NT2/D1 (cell line): ENCODE data around the gene PPIF.

Experiments used
- DNase-seq: peaks from one replicate; pipeline ENCODE4 v3.0.0-alpha.2; 2011; ENCODE audit warnings: low read depth, low spot score
- H3K27me3 ChIP-seq: 2 replicates; pipeline ENCODE4 v1.6.0; 2011; ENCODE audit warnings: mild to moderate bottlenecking; ENCODE audit not compliant: insufficient read length, insufficient read depth
- H3K36me3 ChIP-seq: 2 replicates; pipeline ENCODE4 v1.6.1; 2011; ENCODE audit warnings: mild to moderate bottlenecking, low read length, mixed read lengths; ENCODE audit not compliant: insufficient read depth, insufficient read length
- H3K4me1 ChIP-seq: 2 replicates; pipeline ENCODE4 v1.5.1; 2011; ENCODE audit not compliant: insufficient read depth, insufficient read length
- H3K4me3 ChIP-seq: 2 replicates; pipeline ENCODE4 v1.5.1; 2011; ENCODE audit warnings: low read depth; ENCODE audit not compliant: insufficient read length
- H3K9ac ChIP-seq: 2 replicates; pipeline ENCODE4 v1.6.0; 2011; ENCODE audit warnings: low read depth; ENCODE audit not compliant: insufficient read length
- H3K9me3 ChIP-seq: 2 replicates; pipeline ENCODE4 v1.5.1; 2011; ENCODE audit warnings: mild to moderate bottlenecking, low read length; ENCODE audit not compliant: insufficient read depth
- SUZ12 ChIP-seq: IDR thresholded peaks from 2 replicates; pipeline ENCODE4 v1.6.1; 2011; ENCODE audit not compliant: insufficient read length, insufficient read depth; ENCODE audit errors: extremely low read depth
- YY1 ChIP-seq: IDR thresholded peaks from 2 replicates; pipeline ENCODE4 v1.6.1; 2011; ENCODE audit not compliant: insufficient read length, insufficient read depth
- ZNF274 ChIP-seq: IDR thresholded peaks from 2 replicates; pipeline ENCODE4 v1.6.1; 2011; ENCODE audit warnings: mild to moderate bottlenecking, low read depth, low read length

Gene PPIF

GRCh38 chr10:79377557-79378382 lies 30.5 kb downstream of the PPIF start:
- Histone ChIP-seq H3K9ac (no peak overlapping the region), H3K4me3 (no peak overlapping the region), H3K4me1 (peaks cover 5% of the 10 kb centered on the region), H3K27me3 (no peaks in the 10 kb centered on the region), H3K9me3 (no peaks in the 10 kb centered on the region), H3K36me3 (no peaks in the 10 kb centered on the region)
- no peak for TF ChIP-seq ZNF274
- TF ChIP-seq SUZ12 = no peak
- no peak for TF ChIP-seq YY1
- no peak for DNase-seq

- no peaks in the 10 kb centered on the region for H3K36me3 ChIP-seq
These were observed 31.0 kb downstream of the PPIF start for GRCh38 chr10:79378383-79378646.

GRCh38 chr10:79378647-79379511 lies 31.6 kb downstream of the PPIF start:
- H3K9me3 ChIP-seq = no peaks in the 10 kb centered on the region
- H3K9ac ChIP-seq = peak overlapping the region; percentile 29
- no peak overlapping the region for H3K4me3 ChIP-seq
- no peaks in the 10 kb centered on the region for H3K36me3 ChIP-seq
- no peaks in the 10 kb centered on the region for H3K27me3 ChIP-seq
- TF ChIP-seq ZNF274 (no peak), SUZ12 (no peak), YY1 (no peak)
- peaks cover 5% of the 10 kb centered on the region for H3K4me1 ChIP-seq
- no peak for DNase-seq

More at GRCh38 chr10:79378383-79378646, 31.0 kb downstream of the PPIF start:
- Histone ChIP-seq H3K9ac (no peak overlapping the region), H3K4me1 (peaks cover 5% of the 10 kb centered on the region), H3K27me3 (no peaks in the 10 kb centered on the region), H3K9me3 (no peaks in the 10 kb centered on the region), H3K4me3 (no peak overlapping the region)
- no peak for DNase-seq
- TF ChIP-seq ZNF274 = no peak
- TF ChIP-seq YY1 = no peak
- no peak for TF ChIP-seq SUZ12

GRCh38 chr10:79379512-79380124 lies 32.3 kb downstream of the PPIF start:
- no peak for TF ChIP-seq SUZ12
- TF ChIP-seq YY1 = no peak
- TF ChIP-seq ZNF274 = no peak
- DNase-seq = no peak
- Histone ChIP-seq H3K36me3 (no peaks in the 10 kb centered on the region), H3K4me3 (no peak overlapping the region), H3K9ac (no peak overlapping the region), H3K9me3 (no peaks in the 10 kb centered on the region), H3K27me3 (no peaks in the 10 kb centered on the region), H3K4me1 (peaks cover 5% of the 10 kb centered on the region)

- H3K9me3 ChIP-seq = no peaks in the 10 kb centered on the region
- TF ChIP-seq ZNF274 (no peak), SUZ12 (no peak), YY1 (no peak)
- H3K9ac ChIP-seq = no peak overlapping the region
- H3K4me3 ChIP-seq = no peak overlapping the region
- H3K4me1 ChIP-seq = peaks cover under 1% of the 10 kb centered on the region
- H3K27me3 ChIP-seq = no peaks in the 10 kb centered on the region
- no peak for DNase-seq
- H3K36me3 ChIP-seq = no peaks in the 10 kb centered on the region
These were observed 33.1 kb downstream of the PPIF start for GRCh38 chr10:79380125-79380945.

GRCh38 chr10:79380946-79381721 lies 33.9 kb downstream of the PPIF start:
- H3K4me1 ChIP-seq = no peaks in the 10 kb centered on the region
- H3K27me3 ChIP-seq = no peaks in the 10 kb centered on the region
- H3K9me3 ChIP-seq = no peaks in the 10 kb centered on the region
- no peak for DNase-seq
- H3K9ac ChIP-seq = no peak overlapping the region
- no peak for TF ChIP-seq ZNF274
- no peak for TF ChIP-seq YY1
- no peak for TF ChIP-seq SUZ12
- H3K4me3 ChIP-seq = no peak overlapping the region
- no peaks in the 10 kb centered on the region for H3K36me3 ChIP-seq
